Panc1 (cell line): ENCODE results near the gene SPARC. TPM values are rescaled to one million over a fixed set of nuclear protein-coding genes. Genes with fewer than 3 reads are reported as not detected.

Experiments used
- ATAC-seq: fragments of 200-7000 bp; cut with Tn5 transposase; 2 replicates; pipeline ENCODE4 v1.9.1; 2020; ENCODE audit warnings: mild to moderate bottlenecking, moderate library complexity
- BruUV-seq: library from RNA; stranded (reverse); fragments of 400-500 nt; replicated peaks from 2 replicates; lab custom pipeline; 2021; lab: Mats Ljungman, UMichigan
- CTCF ChIA-PET: fragments of 300-600 bp; sonication (Branson Sonifier 250); formaldehyde crosslinking; loops from one replicate; lab custom pipeline; 2022; ENCODE audit warnings: antibody characterized with exemption; lab: Charles Lee
- POLR2A ChIA-PET: fragments of 300-600 bp; sonication (Branson Sonifier 250); formaldehyde crosslinking; loops from one replicate; lab custom pipeline; 2022; ENCODE audit warnings: antibody characterized with exemption; lab: Charles Lee
- DNase-seq: peaks from one replicate; pipeline ENCODE4 v3.0.0-alpha.2; 2010; ENCODE audit warnings: low read depth, low spot score
- H3K27ac ChIP-seq: 2 replicates; pipeline ENCODE4 v1.5.1; 2011; ENCODE audit warnings: mild to moderate bottlenecking, low read length, inconsistent platforms
- H3K27me3 ChIP-seq: fragments of 200-500 bp; sonication (Bioruptor generic); 2 replicates; pipeline ENCODE4 v1.6.0; 2014; ENCODE audit warnings: low read length, inconsistent platforms; ENCODE audit not compliant: control insufficient read depth, insufficient read depth
- H3K36me3 ChIP-seq: fragments of 200-500 bp; sonication (Bioruptor generic); 2 replicates; pipeline ENCODE4 v1.5.1; 2014; ENCODE audit warnings: inconsistent platforms, mild to moderate bottlenecking, low read length, moderate library complexity; ENCODE audit not compliant: control insufficient read depth, insufficient read depth
- H3K4me1 ChIP-seq: 2 replicates; pipeline ENCODE4 v1.5.1; 2011; ENCODE audit warnings: inconsistent platforms, mild to moderate bottlenecking, low read length, moderate library complexity; ENCODE audit not compliant: control insufficient read depth, insufficient read depth
- H3K4me3 ChIP-seq, 2 experiments: 2 replicates each; pipeline ENCODE4 v1.5.1; 2011 to 2012; ENCODE audit warnings: low read depth in 2 of 2, low read length in 2 of 2, mild to moderate bottlenecking in 2 of 2, inconsistent platforms in 1 of 2, moderate library complexity in 1 of 2
- H3K9me3 ChIP-seq: fragments of 200-500 bp; sonication (Bioruptor generic); 2 replicates; pipeline ENCODE4 v1.5.1; 2014; ENCODE audit warnings: low read depth, mild to moderate bottlenecking, inconsistent platforms, low read length, moderate library complexity; ENCODE audit not compliant: control insufficient read depth, insufficient read depth
- CTCF ChIP-seq: fragments of 450-650 bp; IDR thresholded peaks from 2 replicates; pipeline ENCODE4 v1.5.1; 2017; ENCODE audit warnings: mild to moderate bottlenecking
- POLR2AphosphoS5 ChIP-seq: IDR thresholded peaks from 2 replicates; pipeline ENCODE4 v1.6.1; 2012; ENCODE audit warnings: mild to moderate bottlenecking, low read depth, low read length, moderate library complexity
- REST ChIP-seq, 2 experiments: IDR thresholded peaks; 2 replicates each; pipeline ENCODE4 v1.6.1; 2011 to 2012; ENCODE audit warnings: low read depth in 2 of 2, control low read depth in 1 of 2, low read length in 1 of 2, mild to moderate bottlenecking in 1 of 2, moderate library complexity in 1 of 2; ENCODE audit not compliant: insufficient read depth in 1 of 2
- SIN3A ChIP-seq: IDR thresholded peaks from 2 replicates; pipeline ENCODE4 v1.6.1; 2012; ENCODE audit warnings: low read depth, mild to moderate bottlenecking, low read length, moderate library complexity, borderline replicate concordance; ENCODE audit not compliant: insufficient read depth
- TCF7L2 ChIP-seq: IDR thresholded peaks from 2 replicates; pipeline ENCODE4 v1.6.1; 2011; ENCODE audit warnings: mild to moderate bottlenecking, low read depth, low read length, inconsistent platforms
- in situ Hi-C: cut with HindIII; loops from 2 replicates; pipeline ENCODE4 v1.10.0; 2016; ENCODE audit warnings: low sequenced_read_pairs, low pct_unique_long_range_greater_than_20kb
- intact Hi-C: fragments of 100-400 bp; cut with micrococcal nuclease; formaldehyde crosslinking; loops from one replicate; pipeline ENCODE4 v1.10.0; 2022; ENCODE audit not compliant: unreplicated experiment
- total RNA-seq: library from RNA; stranded (reverse); gene quantifications from one replicate; pipeline ENCODE4 v1.2.1, GENCODE V29; 2021; ENCODE audit not compliant: unreplicated experiment

Gene SPARC
- total RNA-seq, 1 experiment from 2014 or later = 228 TPM

GRCh38 chr5:151675611-151676313 is 11.0 kb downstream of the SPARC start:
- POLR2A ChIA-PET = no interaction called here
- H3K27ac ChIP-seq = peak overlapping the region; percentile 62
- no peak for DNase-seq

More at GRCh38 chr5:151675611-151676313, 11.0 kb downstream of the SPARC start:
- no TSS peak for BruUV-seq
- intact Hi-C loops (no loop called here), in situ Hi-C loops (no loop called here)
- H3K9me3 ChIP-seq = no peaks in the 10 kb centered on the region
- no peak for ATAC-seq
- peaks cover 18% of the 10 kb centered on the region; the same call in 1 of the 2 replicates for H3K4me1 ChIP-seq
- CTCF ChIA-PET = no interaction called here
- TF ChIP-seq SIN3A (no peak), POLR2AphosphoS5 (no peak), TCF7L2 (no peak), REST (IDR thresholded peaks at IDR 0.05; ENCODE audit: insufficient read depth in 1 of 2, low read depth in 2 of 2, low read length in 1 of 2) (no peak), CTCF (no peak)
- H3K4me3 ChIP-seq = no peak overlapping the region
- H3K27me3 ChIP-seq = no peaks in the 10 kb centered on the region
- H3K36me3 ChIP-seq = no peaks in the 10 kb centered on the region
